Embryonic facial prominence (tissue), 1 donor: ENCODE measurements around the gene NATD1.

Experiments used
- DNase-seq: peaks from one replicate; pipeline ENCODE4 v3.0.0-alpha.2; 2016; ENCODE audit errors: extremely low spot score

Gene NATD1

GRCh38 chr17:21217346-21217745 lies 35.9 kb downstream of the NATD1 start:
- no peak for DNase-seq

GRCh38 chr17:21215935-21216334 lies 37.3 kb downstream of the NATD1 start:
- DNase-seq: no peak

DNA sequence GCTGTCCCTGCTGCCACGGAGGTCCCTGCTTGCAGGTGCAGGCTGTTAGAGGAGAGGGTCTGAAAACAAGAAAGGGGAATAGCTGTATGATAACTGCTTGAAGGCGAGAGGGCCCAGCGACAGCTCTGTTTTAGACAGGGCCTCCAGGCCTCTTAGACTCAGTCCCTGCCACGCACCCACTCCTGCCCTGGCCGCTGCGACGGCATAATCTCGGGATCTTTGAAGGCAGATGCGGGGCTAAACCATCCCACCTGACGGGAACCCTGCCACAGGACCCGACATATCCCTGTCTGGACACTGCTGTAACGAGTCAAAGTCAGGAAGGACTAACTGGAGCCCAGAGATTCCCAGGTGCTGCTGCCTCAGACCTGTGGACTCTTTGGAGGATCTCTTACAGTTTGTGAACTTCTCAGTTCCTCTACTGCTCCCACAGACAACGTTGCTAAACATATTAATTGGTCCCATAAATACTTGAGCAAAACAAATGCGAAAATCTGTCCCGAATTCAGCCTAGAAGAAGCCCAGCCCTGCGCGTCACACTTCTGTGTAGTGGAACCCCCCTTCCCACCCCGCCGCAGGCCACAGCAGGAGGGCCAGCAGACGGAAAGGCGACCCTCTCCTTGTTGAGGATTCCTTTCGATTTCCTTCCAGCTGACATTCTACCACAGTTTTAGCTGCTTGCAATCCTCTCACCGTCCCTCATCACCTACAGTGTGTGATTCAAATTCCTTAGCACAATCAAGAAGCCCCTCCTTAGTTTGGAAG lies 38.3 kb downstream of the NATD1 start:
- DNase-seq: no peak

- peak; percentile 95 for DNase-seq
Observed at GRCh38 chr17:21214015-21214776, 39.0 kb downstream of the NATD1 start, which contains the start of gene TMEM11. TMEM11 (minus strand) TSS chr17:21214161; CDS start chr17:21214152, 9 bp downstream.

- DNase-seq: no peak
Observed at GRCh38 chr17:21213638-21214014, 39.6 kb downstream of the NATD1 start.

- no peak for DNase-seq
Observed at GRCh38 chr17:21212826-21213637, 40.2 kb downstream of the NATD1 start.

DNA sequence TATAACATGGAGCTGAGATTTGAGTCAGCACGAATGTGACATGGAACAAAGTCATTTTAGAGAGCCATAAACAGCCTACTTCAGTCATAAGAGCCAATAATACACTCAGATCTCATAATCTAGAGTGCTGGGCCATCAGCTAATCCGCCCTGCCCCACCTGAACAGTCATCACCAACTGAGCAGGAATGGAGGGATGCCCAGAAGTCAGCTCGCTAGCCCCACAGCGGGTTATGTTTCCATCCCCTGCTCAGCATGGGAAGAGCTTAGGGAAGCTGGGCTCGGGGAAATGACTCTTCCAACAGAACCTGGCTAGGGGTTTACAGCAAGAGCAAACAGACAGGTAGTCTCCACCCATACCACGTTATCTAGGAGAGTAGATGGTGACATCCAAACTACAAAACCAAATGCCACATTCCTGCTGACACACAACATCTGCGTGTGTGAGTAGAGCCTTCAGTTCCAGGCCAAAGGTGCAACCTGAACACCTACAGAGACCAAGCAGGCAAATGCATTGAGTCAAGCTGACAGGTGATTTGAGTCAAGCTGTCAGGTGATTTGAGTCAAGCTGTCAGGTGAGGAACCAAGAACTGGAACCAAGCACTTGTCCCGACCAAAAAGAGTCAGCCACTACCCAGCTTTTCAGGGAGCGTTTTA lies 41.3 kb downstream of the NATD1 start:
- DNase-seq: no peak

- DNase-seq: no peak
Observed at GRCh38 chr17:21210411-21211076, 42.7 kb downstream of the NATD1 start.

- no peak for DNase-seq
Observed at GRCh38 chr17:21209511-21210175, 43.6 kb downstream of the NATD1 start.

GRCh38 chr17:21208352-21208751 lies 44.9 kb downstream of the NATD1 start:
- DNase-seq: no peak

DNA sequence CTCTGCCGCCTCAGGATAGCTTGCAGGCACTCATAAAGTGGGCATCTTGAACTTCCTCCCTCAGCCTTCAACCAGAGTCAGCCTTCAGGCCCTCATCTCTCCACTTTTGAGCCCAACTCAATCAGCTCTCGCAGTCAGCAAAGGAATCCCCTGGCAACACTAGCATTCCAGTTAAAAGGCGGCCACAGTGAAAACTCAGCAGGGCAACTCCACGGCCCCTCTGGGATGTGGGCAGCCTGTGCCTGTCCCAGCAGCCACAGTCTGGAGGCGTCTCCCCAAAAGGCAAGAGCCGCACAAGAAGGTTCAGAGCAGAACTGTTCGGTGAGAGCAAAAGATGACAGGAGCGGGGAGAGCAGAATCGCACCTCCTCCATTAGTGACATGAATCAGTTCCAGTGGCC lies 48.3 kb downstream of the NATD1 start:
- no peak for DNase-seq

DNA sequence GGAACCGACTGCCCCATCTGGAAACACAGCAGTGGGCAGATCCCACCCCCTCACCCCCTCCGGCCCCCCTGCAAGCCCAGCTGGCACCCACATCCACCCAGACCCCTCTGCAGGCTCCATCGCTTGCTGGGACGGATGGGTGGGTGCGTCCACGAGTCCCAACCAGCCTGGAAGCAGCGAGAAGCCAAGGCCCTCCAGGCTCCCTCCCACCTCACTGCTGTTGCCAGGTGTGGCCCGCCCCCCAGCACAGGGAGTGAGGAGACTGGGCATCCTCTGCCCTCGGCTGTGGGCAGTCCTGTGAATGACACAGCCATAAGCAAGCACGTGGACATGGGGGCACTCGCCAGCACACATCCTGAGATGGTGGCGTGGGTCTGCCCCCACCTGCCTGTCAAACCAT lies 50.7 kb downstream of the NATD1 start:
- DNase-seq: no peak

- DNase-seq: no peak
Observed at GRCh38 chr17:21201874-21202273, 51.3 kb downstream of the NATD1 start.

GRCh38 chr17:21201298-21201595 lies 52.0 kb downstream of the NATD1 start:
- DNase-seq: no peak

DNA sequence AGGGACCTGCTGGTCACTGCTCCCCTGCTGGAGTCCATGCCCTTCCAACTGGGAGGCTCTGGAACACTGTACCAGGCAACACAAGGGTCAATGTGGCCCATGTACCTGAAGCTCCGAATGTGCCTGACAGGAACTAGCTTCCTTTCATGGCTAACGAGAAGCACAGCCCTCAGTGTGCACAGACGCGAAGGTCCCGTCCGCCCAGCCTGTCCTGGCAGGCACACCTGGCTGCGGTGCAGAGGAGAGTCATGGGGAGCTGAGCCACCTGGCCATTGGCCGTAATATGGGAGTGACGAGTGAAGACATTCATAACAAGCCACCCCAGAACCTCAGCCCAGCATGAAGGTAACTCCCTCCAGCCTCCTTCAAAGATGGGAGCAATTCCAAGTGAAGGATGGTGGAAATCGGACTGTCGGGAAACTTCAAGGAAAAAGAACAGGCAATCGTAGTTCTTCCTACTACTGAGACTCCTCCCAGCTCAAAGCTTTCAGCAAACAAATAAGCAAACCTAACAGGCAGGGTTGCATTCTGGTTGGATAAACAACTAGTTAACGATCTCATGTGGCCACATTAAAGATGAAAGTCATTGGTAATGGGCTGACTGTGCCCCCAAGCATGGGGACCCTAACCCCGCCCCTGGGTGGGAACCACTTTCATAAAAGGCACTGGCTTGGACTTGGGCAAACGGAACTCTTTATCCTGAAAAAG lies 52.5 kb downstream of the NATD1 start:
- no peak for DNase-seq

DNA sequence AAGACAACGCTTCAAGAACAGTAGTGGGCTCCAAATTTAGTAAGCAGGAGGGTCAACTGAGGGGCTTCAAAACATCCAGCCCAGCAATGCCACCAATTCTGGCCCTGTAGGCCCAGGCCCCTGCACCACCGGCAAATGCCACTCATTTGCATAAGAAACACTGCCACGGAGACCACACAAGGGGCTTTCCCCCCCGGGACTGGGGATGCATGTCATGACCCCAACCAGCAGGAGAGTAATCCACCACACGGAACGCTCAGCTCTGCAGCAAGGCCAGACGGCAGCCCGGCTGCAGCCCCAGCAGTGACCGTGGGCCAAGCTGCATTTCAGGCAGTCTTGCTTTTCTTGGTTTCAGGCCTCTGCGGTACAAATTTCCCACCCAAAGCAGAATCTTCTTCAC lies 53.4 kb downstream of the NATD1 start:
- DNase-seq: no peak

GRCh38 chr17:21199311-21199710 lies 53.9 kb downstream of the NATD1 start:
- DNase-seq: no peak

GRCh38 chr17:21198411-21198810 lies 54.8 kb downstream of the NATD1 start:
- no peak for DNase-seq

GRCh38 chr17:21196126-21196525 lies 57.1 kb downstream of the NATD1 start:
- no peak for DNase-seq

DNA sequence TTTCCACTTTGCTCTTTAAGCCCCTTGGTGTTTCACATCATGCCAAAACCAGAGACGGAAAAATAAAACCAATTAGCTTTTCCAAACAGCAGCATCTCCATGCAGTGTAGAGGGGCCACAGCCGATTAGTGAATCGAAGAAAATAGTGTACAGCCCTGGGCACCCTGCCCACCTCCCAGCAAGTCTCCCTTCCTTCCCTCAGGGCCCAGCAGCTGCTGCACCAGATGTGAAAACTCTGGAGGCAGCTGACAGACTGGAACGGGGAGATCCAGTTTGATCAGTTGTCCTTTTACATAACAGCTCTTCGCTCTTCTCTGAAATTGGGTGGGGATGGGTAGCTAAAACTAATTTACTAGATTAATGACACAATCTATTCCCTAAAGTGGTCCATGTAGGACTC lies 58.5 kb downstream of the NATD1 start:
- no peak for DNase-seq
